A549 treated with DMSO at 1 μM for 4 hours (cell line): ENCODE data around the gene FREM2. TPM values are rescaled to one million over a fixed set of nuclear protein-coding genes. Genes with fewer than 3 reads are reported as not detected.

Source experiments
- total RNA-seq: library from RNA; stranded (reverse); fragments of 200-300 nt; extraction: Qiagen RNA extraction; gene quantifications from 5 replicates; pipeline ENCODE4 v1.2.3, GENCODE V29; 2022; ENCODE audit warnings: low read depth

The FREM2 gene
- under 0.01 TPM in 1 of 5 replicates, not detected in the others for total RNA-seq

DNA sequence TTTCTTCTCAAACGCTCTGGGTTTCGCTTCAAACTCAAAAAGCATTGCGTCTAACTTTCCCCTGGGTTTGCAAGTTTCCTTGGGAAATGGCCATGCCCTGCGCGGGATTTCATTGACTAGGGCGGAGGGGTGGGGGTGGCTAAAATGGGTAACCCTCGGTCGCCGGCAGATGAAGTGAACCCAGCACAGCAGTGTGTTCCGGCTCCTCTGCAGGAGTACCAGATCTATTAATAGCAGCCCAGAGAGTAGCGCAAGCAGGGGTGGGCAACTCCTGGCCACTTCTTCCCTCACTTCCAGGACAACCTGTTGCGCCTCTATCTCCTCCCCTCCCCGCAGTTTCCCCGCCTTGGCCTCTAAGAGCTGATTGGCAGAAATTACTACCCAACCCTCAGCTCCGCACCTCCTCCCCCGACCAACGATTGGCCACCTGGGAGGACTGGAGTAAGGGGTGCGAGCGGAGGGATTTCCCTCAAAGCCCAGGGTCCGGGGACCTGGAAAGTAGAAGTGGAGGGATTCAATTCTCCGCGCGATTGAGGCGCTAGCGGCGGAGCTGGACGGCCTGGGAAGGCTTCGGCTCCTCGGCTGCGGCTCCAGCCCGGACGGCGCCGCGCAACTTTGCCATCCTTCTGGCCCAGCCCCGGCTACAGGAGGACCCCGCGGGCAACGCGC, at the start of gene FREM2:
FREM2 (plus strand) TSS at position 501 of the 669 bp plus-strand sequence. CDS start 268 bp downstream, outside the sequence.

